Measurements from ENCODE around the gene HMGCS1.
A peak's percentile ranks its signal among the peaks of the same experiment; 100 is the strongest.

HMGCS1 gene

DNA sequence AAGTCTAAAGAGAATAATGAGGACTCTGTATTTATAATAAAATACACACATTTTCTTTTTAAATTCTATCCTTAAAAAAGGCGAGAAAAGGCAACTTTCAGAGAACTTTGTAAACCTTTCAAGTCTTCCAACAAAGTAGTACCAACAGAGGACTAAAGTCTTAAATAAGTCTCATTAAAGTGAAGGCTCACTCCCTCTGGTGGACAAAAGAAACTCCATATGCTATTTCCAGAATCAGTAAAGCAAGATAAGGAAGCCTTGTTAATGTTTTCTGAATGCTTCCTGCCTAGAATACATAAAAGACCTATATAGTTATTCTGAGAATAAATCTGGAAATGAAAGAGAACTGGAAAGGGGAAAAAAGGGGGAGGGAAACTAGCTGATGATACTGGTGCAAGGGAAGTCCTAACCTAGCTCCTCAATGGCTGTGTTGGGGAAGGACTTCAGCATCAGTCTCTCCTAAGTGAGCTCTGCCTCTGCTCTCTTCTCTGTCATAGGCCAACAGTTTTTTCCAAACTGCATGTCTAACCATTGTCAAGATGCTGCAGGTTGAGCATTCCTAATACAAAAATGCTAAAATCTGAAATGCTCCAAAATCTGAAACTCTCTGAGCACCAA is 7.2 kb downstream of the HMGCS1 start:
- DNase-seq (ENCODE audit: low spot score), result peak; percentile 47
- ChIA-PET POLR2A (ENCODE audit: low non-redundant PET) (no interaction called here), CTCF (interaction anchor here (0.6 to 1.0 kb wide), 5 partner anchors 16 to 1489 kb away, joined by 3 read pairs; no protein-coding TSS in a partner anchor)
- H3K27ac ChIP-seq, result no peak overlapping the region
- TF ChIP-seq, protein P1, sequence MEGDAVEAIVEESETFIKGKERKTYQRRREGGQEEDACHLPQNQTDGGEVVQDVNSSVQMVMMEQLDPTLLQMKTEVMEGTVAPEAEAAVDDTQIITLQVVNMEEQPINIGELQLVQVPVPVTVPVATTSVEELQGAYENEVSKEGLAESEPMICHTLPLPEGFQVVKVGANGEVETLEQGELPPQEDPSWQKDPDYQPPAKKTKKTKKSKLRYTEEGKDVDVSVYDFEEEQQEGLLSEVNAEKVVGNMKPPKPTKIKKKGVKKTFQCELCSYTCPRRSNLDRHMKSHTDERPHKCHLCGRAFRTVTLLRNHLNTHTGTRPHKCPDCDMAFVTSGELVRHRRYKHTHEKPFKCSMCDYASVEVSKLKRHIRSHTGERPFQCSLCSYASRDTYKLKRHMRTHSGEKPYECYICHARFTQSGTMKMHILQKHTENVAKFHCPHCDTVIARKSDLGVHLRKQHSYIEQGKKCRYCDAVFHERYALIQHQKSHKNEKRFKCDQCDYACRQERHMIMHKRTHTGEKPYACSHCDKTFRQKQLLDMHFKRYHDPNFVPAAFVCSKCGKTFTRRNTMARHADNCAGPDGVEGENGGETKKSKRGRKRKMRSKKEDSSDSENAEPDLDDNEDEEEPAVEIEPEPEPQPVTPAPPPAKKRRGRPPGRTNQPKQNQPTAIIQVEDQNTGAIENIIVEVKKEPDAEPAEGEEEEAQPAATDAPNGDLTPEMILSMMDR (conservative IDR thresholded peaks at IDR 0.05; ENCODE audit: low read depth), result peak; percentile 86

DNA sequence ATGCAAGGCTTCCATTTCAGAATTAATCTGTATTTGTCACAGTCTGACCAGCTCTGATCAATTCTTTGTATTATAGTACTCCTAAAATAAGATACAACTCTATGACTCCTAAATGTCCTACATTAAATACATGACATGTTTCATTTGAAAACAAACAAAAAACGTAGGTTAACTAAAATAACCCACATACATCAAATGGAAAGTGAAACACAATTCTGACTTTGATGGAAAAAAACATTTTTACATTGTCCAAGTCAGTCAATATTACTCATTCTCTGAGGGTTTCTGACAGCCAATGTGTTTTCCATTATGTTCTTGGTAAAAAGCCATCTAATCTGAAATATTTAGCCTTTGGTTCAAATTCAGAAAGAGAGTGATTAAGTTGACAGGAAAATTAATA is 8.7 kb downstream of the HMGCS1 start:
- no peak for DNase-seq (ENCODE audit: low spot score)
- TF ChIP-seq, protein P1 (conservative IDR thresholded peaks at IDR 0.05; ENCODE audit: low read depth), result no peak
- peak overlapping the region; percentile 63 for H3K27ac ChIP-seq
- POLR2A ChIA-PET (ENCODE audit: low non-redundant PET), result no interaction called here
- CTCF ChIA-PET, result interaction anchor here (0.7 kb wide), 2 partner anchors 103 to 130 kb away, joined by 4 read pairs; no protein-coding TSS in a partner anchor

DNA sequence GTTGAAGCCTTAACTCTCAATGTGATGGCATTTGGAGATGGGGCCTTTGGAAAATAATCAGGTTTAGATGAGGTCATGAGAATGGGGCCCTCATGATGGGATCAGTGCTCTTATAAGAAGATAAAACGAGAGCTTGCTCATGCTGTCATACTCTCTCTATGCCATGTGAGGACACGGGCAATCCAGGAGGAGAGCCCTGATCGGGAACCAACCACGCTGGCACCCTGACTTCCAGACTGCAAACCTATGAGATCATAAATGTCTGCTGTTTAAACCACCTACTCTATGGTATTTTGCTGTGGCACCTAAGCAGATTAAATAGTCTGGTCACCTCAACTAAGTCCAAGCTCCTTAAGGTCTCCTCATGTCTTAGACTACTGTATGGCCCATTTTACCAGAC is 10.0 kb downstream of the HMGCS1 start:
- no peak for DNase-seq (ENCODE audit: low spot score)
- ChIA-PET POLR2A (ENCODE audit: low non-redundant PET) (no interaction called here), CTCF (interaction anchor here (1.0 kb wide), 1 partner anchor 166 kb away, joined by 3 read pairs; no protein-coding TSS in a partner anchor)
- H3K27ac ChIP-seq, result no peak overlapping the region
- TF ChIP-seq, protein P1 (conservative IDR thresholded peaks at IDR 0.05; ENCODE audit: low read depth), result no peak

DNA sequence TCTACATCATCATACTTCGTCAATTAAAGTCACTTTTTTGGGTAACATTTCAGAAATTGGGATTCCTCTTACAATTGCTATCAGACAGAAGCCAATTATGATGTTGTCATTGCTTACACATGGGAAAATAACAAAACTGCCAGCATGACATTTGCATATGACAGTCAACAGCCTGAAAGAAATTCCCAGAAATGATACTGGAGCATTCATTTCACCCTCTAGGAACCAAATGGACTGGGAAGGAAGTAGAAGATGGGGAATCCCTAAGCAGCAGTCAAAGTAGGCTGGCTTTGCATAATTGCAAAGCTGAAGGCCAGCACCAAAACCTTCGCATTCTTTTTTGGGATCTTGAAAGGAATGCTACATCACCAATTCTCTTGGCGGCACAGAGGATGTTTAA is 10.7 kb downstream of the HMGCS1 start:
- no peak overlapping the region for H3K27ac ChIP-seq
- ChIA-PET POLR2A (ENCODE audit: low non-redundant PET) (no interaction called here), CTCF (no interaction called here)
- DNase-seq (ENCODE audit: low spot score), result no peak
- TF ChIP-seq, protein P1 (conservative IDR thresholded peaks at IDR 0.05; ENCODE audit: low read depth), result no peak

DNA sequence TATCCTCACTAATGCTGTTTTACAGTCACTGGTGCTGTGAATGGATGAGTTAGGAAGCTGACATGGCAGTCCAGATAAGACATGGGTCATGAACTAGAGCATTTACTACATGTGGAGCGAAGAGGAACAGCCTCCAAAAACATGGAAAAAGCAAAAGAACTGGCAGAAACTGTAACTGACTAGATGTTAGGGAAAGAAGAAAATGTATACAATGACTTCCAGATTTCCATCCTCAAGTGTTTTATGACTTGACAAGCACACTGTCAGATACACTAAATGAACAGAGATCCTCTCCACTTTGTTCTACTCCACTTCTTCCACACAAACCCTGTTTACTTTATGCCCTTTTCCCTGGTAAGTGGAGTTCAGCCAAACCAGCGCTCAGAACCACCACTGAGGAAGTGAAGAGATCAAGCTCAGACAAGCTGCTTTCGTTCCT is 11.5 kb downstream of the HMGCS1 start:
- POLR2A ChIA-PET (ENCODE audit: low non-redundant PET), result no interaction called here
- CTCF ChIA-PET, result no interaction called here
- no peak overlapping the region for H3K27ac ChIP-seq
- TF ChIP-seq, protein P1 (conservative IDR thresholded peaks at IDR 0.05; ENCODE audit: low read depth), result no peak
- DNase-seq (ENCODE audit: low spot score), result no peak

DNA sequence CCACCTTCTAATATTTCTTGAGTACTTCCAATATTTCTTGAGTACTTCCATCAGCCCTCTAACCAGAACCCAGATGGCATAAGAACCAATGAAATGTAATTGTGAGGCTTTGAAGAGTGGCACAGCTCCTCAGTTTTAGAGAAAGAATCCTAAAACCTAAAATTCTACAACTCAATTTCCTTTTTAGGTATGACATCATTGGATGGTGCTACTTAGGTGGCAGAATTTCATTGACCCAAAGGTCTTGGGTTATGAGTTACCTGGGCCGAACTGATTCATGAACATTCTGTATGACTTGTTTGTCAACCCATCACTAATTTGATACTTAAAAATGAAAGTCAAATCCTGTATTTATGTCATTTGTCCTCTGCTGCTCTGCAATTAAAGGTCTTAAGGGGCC is 13.1 kb downstream of the HMGCS1 start:
- CTCF ChIA-PET, result no interaction called here
- H3K27ac ChIP-seq, result no peak overlapping the region
- DNase-seq (ENCODE audit: low spot score), result no peak
- POLR2A ChIA-PET (ENCODE audit: low non-redundant PET), result no interaction called here
- TF ChIP-seq, protein P1 (conservative IDR thresholded peaks at IDR 0.05; ENCODE audit: low read depth), result no peak
